Measurements from ENCODE around the gene DOCK1. TPM values are rescaled to one million over a fixed set of nuclear protein-coding genes. Genes with fewer than 3 reads are reported as not detected.
A peak's percentile ranks its signal among the peaks of the same experiment; 100 is the strongest.

Gene DOCK1
- total RNA-seq, 1 donor from 2014 or later: 74.8 TPM

- H3K27me3 Mint-ChIP-seq (ENCODE audit: low read depth): no peaks in the 10 kb centered on the region
- H3K36me3 Mint-ChIP-seq: peaks cover 26% of the 10 kb centered on the region
- no peak overlapping the region for H3K4me3 Mint-ChIP-seq
- peak overlapping the region; percentile 76 for H3K27ac Mint-ChIP-seq
- DNase-seq (ENCODE audit: low spot score in 2 of 2, unreplicated experiment in 2 of 2): no peak
- H3K9me3 Mint-ChIP-seq: no peaks in the 10 kb centered on the region
- TF ChIP-seq, protein P1, sequence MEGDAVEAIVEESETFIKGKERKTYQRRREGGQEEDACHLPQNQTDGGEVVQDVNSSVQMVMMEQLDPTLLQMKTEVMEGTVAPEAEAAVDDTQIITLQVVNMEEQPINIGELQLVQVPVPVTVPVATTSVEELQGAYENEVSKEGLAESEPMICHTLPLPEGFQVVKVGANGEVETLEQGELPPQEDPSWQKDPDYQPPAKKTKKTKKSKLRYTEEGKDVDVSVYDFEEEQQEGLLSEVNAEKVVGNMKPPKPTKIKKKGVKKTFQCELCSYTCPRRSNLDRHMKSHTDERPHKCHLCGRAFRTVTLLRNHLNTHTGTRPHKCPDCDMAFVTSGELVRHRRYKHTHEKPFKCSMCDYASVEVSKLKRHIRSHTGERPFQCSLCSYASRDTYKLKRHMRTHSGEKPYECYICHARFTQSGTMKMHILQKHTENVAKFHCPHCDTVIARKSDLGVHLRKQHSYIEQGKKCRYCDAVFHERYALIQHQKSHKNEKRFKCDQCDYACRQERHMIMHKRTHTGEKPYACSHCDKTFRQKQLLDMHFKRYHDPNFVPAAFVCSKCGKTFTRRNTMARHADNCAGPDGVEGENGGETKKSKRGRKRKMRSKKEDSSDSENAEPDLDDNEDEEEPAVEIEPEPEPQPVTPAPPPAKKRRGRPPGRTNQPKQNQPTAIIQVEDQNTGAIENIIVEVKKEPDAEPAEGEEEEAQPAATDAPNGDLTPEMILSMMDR (IDR thresholded peaks at IDR 0.05; ENCODE audit: unreplicated experiment): no peak
- peaks cover 41% of the 10 kb centered on the region for H3K4me1 Mint-ChIP-seq
Observed at GRCh38 chr10:127402596-127403409, 497.6 kb downstream of the DOCK1 start.

GRCh38 chr10:127405221-127405620, 500.0 kb downstream of the DOCK1 start:
- no peaks in the 10 kb centered on the region for H3K27me3 Mint-ChIP-seq (ENCODE audit: low read depth)
- H3K4me1 Mint-ChIP-seq: peaks cover 46% of the 10 kb centered on the region
- DNase-seq (ENCODE audit: low spot score in 2 of 2, unreplicated experiment in 2 of 2): no peak
- H3K9me3 Mint-ChIP-seq: no peaks in the 10 kb centered on the region
- no peak overlapping the region for H3K27ac Mint-ChIP-seq
- peaks cover 26% of the 10 kb centered on the region for H3K36me3 Mint-ChIP-seq
- H3K4me3 Mint-ChIP-seq: no peak overlapping the region
- TF ChIP-seq, protein P1 (IDR thresholded peaks at IDR 0.05; ENCODE audit: unreplicated experiment): no peak

- Mint-ChIP-seq H3K36me3 (peaks cover 29% of the 10 kb centered on the region), H3K9me3 (no peaks in the 10 kb centered on the region), H3K4me1 (peaks cover 48% of the 10 kb centered on the region), H3K4me3 (no peak overlapping the region), H3K27me3 (ENCODE audit: low read depth) (no peaks in the 10 kb centered on the region), H3K27ac (no peak overlapping the region)
- DNase-seq (ENCODE audit: low spot score in 2 of 2, unreplicated experiment in 2 of 2): no peak
- TF ChIP-seq, protein P1 (IDR thresholded peaks at IDR 0.05; ENCODE audit: unreplicated experiment): no peak
Observed at GRCh38 chr10:127406018-127406550, 500.9 kb downstream of the DOCK1 start.

DNA sequence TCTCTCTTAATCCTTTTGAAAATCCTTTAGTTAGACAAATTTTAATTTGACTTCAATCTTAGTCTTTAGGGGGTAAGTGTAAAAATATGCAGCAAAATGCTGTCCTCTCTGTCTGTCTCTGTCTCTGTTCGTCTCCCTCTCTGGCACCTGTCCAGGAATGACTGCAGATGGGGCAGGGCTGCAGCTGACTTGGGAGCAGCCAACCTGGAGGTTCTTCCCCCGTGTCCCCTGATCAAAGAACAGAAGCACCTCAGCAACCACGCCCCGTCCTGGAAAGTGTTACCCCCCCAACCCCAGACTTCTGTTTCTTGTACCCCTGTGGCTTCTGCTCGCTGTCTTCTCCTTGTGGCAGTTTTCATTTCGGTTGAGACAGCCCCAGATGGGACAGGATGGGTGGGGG, 502.3 kb downstream of the DOCK1 start:
- DNase-seq (ENCODE audit: low spot score in 2 of 2, unreplicated experiment in 2 of 2): no peak
- Mint-ChIP-seq H3K27ac (peak overlapping the region; percentile 54), H3K27me3 (ENCODE audit: low read depth) (no peaks in the 10 kb centered on the region), H3K36me3 (peaks cover 26% of the 10 kb centered on the region), H3K4me1 (peaks cover 45% of the 10 kb centered on the region), H3K9me3 (no peaks in the 10 kb centered on the region), H3K4me3 (no peak overlapping the region)
- TF ChIP-seq, protein P1 (IDR thresholded peaks at IDR 0.05; ENCODE audit: unreplicated experiment): no peak

DNA sequence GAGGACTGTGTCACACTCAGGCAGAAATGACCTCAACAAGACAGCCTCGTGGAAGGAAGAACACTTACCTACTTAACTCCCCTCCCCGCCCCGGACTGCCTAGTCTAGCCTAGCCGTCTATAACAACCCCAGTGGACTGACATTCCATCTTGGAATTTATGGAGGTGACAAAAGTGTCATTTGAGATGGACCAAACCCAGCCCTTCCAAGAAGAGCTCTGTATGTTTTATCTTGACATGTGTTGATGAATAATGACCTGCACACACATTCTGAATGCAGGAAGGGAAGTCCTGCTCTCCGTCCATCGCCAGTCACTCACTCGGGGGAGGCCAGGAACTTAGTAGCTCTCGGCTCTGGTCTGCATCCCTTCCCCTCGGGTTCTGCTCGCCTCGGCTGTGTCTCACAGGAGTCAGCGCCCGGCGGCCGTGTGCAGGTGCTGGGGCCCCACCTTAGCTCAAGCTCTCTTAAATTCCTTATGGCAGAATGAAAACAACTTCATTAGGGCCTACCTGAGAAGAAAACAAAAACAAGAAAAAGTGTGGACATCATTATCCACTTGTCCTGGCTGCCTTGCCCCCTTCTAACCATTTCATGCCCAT, 503.0 kb downstream of the DOCK1 start:
- H3K4me3 Mint-ChIP-seq: peak overlapping the region; percentile 16
- no peak for DNase-seq (ENCODE audit: low spot score in 2 of 2, unreplicated experiment in 2 of 2)
- peaks cover 38% of the 10 kb centered on the region for H3K4me1 Mint-ChIP-seq
- peaks cover 26% of the 10 kb centered on the region for H3K36me3 Mint-ChIP-seq
- no peaks in the 10 kb centered on the region for H3K9me3 Mint-ChIP-seq
- peak overlapping the region; percentile 64 for H3K27ac Mint-ChIP-seq
- TF ChIP-seq, protein P1 (IDR thresholded peaks at IDR 0.05; ENCODE audit: unreplicated experiment): no peak
- no peaks in the 10 kb centered on the region for H3K27me3 Mint-ChIP-seq (ENCODE audit: low read depth)

Measured in mesothelial cell of epicardium (in vitro differentiated cells).